ENCODE data around the gene SMYD3.

The SMYD3 gene

DNA sequence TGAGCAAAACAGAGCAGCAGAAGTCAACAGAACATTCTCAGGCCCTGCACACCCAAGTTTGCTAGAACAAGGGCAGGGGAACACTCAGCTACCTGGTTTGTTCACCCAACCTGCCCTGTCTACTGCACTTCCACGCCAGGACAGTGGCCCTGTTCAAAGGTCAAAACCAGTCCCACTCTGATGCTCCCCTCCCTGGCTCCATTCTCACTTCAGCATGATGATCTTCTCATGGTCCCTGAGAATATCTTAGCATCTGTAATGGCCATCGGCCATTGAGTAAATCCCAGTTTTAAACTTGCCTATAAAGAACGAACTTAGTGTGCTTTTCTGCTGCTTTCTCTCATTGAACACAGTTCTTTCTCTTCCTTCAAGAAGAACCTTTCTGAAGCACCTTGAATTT is 293.6 kb downstream of the SMYD3 start:
- no peak for DNase-seq (ENCODE audit: low spot score)

DNA sequence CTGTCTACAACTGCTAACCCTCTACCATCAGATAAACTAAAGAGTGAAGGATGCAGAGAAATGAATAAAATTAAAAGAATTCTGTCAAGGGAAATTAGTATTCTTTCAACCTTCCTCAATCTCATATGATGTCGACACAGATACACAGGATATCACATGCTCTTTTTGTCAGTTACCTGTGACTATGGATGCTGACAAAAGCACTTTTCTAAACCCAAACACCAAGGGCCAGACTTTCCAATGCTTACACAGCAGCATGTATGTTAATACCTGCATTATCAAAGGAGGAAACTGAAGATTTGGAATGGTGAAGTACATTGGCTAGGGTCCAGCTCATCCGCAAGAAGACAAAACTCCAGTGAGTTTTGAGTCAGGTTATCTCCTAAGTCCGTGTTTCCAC is 294.0 kb downstream of the SMYD3 start:
- DNase-seq (ENCODE audit: low spot score) = no peak

DNA sequence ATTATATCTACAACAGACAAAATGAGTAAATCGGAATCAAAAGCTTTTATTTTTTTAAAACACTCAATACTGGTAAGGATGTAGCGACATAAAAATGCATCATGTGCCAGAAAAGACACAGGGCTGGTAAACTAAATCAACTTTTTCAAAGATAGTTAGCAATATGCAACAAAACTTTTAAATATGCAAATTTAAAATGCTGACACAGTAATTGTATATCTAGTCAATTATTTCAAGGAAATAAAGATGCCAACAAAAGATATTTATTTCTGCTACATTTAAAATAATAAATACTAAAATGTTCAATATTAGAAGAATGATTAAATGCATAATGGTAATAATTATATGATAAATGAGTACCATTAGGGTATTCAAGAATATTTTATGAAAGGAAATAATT is 295.1 kb downstream of the SMYD3 start:
- DNase-seq (ENCODE audit: low spot score) = no peak

DNA sequence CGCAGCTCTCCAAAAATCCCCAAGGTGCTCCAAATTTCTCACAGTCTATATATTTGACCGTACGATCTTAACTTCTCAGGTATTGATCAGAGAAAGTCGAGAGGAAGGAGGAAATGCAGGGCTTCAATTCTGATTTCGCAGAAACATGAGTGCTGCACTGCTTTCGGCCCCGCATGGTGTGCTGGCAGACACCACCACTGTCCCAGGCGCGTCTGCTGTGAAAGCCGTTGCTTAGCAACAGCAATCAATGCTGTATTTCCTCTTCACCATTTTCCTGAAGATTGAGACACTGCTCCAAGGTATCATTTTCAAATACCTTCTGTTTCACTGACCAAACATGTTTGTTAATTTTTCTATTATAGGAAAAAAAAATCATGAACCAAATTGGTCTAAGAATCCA is 296.3 kb downstream of the SMYD3 start:
- DNase-seq (ENCODE audit: low spot score) = no peak

DNA sequence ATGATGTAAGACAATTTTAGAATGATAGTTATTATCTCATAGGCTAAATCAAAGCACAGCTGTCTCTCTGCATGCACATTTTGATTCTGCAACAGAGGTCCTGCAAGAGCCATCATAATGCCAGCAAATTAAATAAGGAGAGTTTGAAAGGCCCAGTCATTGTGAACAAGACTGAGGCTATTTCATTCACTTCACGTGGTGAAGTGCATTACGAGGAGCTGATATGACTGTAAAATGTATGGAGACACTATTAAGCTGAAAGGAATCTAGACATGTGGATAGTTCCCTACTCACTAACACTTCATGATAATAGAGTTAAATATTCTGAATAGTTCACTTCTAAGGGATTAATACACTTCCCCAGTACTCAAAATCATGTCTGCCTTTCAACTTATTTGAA is 299.0 kb downstream of the SMYD3 start:
- DNase-seq (ENCODE audit: low spot score) = no peak

DNA sequence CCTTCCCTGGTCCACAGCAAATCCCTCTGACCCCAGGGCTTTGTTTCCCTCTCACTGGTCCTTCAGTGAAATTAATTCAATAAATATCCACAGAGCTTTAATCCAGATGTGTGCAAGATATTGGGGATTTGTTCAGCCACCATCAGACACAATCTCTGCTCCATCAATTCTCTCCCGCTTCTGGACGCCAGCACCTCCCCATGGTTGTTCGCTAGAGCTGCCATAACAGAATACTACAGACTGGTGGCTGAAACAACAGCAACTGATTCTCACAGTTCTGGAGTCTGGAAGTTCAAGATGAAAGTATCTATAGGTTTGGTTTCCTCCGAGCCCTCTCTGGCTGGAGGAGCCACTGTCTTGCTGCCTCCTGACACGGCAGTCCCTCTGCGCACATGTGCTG is 303.9 kb downstream of the SMYD3 start:
- DNase-seq (ENCODE audit: low spot score) = no peak

DNA sequence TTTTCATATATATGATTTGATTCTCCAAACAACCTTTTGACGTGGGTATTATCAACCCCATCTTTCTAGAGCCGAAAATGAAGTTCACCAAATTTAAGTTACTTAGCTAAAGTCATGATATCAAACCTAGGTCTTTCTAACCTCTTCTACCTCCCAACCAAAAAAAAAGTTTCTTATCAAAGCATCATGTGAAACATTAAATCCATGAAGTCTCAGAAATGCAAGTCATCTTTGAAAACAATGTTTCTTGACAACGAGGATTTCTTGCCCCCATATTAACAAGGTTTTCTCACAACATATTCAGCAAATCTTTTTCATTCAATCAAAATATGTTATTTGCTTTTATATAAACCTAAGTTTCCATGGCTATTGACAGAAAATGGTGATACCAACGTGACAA is 306.3 kb downstream of the SMYD3 start:
- DNase-seq (ENCODE audit: low spot score) = no peak

DNA sequence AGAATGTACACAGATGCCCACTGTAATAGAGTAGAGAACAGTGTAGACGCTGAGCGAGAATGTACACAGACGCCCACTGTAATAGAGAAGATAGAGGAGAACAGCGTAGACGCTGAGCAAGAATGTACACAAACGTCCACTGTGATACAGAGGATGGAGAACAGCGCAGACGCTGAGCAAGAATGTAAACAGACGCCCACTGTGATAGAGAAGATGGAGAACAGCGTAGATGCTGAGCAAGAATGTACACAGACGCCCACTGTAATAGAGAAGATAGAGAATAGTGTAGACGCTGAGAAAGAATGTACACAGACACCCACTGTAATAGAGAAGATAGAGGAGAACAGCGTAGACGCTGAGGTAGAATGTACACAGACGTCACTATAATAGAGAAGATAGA is 306.9 kb downstream of the SMYD3 start:
- no peak for DNase-seq (ENCODE audit: low spot score)

DNA sequence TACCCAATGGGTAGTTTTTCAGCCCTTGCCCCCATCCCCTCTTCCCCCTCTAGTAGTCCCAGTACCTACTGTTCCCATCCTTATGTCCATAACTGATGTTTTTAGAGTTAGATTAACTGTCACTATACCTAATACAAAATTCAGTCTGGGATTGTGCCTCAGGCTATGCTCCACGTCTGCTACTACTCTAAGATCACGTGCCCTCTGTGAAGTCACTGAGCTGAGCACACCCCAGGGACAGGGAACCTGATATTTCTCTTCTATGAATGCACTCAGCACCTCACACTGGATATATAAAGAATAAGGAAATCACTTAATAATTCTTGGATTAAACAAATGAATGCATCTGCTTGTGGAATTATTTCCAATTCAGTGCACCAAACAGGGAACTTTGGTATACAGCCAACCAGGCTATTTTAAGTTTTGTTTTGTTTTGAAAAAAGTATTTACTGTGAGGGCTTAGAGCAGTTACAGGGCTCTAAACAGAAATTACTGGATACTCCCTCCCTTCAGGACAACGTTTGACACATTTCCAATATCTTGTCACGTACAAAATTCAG is 307.9 kb downstream of the SMYD3 start:
- no peak for DNase-seq (ENCODE audit: low spot score)

DNA sequence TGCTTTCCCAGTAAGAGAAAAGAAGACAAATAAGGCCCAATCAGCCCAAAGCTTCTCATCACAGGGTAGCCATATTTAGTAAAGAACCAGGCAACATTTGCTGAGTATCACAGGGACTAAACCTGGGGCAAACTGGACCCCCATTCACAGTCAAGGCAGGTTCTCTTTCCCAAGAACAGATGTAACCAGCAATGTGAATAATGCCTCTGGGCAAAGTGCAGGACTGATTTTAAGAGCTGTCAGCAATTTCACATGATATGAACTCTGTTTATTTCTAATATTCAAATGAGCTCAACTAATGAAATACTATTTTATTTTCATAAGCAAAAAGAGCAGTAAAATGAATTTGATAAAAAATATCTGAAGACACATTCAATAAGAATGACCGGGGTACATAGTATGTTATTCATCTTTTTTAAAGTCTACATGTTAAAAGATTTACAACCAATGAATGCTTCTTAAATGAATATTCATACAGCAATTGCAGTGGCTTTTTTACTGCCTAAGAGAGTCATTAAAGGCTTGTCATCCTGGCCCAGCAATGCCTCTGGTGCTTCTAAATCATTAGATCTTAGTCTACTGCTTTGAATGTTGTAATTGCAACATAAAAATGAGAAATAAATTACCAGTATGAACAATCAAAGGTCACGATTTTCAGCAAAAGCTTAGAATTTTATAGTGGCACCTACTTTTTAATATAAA is 308.8 kb downstream of the SMYD3 start:
- no peak for DNase-seq (ENCODE audit: low spot score)

DNA sequence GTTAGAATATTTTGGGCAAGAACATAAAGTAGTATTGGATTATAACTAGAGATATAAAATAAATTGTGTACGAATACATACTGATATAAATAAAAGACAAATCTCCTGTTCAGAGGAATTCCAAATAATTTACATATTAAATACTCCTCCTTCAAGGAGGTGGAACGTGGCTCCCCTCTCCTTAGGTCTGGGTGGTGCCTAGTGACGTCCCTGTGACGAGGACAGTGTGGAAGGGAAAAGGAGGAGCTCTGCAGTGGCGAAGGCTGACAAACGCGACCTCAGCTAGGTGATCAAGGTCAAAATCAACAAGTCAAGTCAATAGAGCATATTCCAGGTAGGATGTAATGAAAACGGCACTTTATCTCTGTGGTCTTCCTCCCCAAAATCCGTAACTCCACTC is 310.0 kb downstream of the SMYD3 start:
- DNase-seq (ENCODE audit: low spot score) = no peak

DNA sequence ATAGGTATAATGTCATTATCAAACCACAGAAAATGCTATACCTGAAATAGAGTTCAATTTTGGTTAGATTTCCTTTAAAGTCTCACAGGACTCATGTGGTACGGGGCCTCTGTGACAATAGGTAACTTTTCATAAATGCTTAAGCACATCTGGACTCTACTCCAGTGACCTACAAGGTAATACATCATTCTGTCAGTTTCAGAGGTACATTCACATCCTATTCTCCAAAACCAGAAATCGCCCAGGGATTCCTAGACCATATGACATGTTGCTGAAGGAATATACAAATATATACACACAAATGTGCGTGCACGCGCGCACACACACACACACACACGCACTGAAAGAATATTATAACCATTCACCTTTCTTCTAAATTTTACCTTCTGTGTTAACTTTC is 311.8 kb downstream of the SMYD3 start:
- DNase-seq (ENCODE audit: low spot score) = no peak

DNA sequence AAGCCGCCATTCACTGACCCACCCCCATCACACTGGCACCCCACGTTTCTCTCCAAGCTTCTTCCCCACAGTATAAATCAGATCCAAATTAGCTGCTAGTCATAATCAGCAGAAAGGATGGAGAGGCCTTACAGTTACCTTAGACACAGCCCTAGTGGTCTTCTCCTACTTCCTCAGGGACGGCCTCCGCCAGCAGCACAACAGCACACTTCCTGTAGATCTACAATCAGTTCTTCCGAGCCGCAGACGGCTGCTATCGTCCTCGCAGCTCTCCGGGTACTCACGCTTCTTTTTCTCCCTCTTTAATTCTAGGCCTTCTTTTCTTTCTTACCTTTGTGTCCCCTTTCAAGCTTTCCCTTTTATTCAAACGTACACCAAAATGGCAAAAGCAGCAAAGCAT is 313.5 kb downstream of the SMYD3 start:
- no peak for DNase-seq (ENCODE audit: low spot score)

DNA sequence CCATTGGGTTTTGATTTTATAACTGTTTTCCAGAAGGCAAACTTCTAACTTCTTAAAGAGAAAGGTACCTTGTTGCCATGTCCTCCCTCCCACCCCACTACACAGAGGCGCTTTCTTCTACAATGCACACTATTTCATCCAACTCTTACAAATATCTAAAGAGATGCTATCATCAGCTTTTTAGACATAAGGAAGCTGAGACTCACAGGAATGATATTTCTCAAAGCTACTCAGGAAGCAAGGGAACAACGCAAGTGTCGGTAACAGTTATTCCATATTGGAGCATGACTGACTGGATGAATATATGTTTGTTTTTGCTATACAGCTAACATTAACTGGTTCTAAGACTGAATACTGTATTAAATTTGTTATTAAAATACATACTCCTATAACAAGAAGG is 318.0 kb downstream of the SMYD3 start:
- DNase-seq (ENCODE audit: low spot score) = no peak

DNA sequence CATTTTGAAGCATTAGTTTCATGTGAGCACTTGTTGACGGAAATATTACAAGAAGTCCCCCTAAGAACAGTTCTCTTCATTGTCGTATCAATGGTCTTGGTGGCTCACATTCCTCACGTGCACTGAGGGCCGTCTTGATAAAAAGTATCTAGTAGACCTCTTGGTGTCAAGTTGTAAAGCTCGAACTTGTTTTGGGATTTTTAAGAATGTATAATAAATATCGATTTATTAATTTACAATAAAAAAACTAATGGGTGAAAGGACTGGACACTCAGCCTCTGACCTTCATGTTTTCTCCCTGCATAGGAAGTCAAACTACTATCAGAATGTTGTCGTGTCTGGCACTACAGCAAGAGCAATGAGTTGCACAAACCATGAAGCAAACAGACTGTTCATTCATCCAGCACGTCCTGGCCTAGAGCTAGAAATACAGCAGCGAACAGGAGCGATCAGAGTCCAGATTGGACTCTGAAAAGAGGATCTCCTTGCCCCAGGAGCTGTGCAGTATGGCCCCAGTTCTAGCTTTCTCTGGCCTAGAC is 319.2 kb downstream of the SMYD3 start:
- DNase-seq (ENCODE audit: low spot score) = no peak

DNA sequence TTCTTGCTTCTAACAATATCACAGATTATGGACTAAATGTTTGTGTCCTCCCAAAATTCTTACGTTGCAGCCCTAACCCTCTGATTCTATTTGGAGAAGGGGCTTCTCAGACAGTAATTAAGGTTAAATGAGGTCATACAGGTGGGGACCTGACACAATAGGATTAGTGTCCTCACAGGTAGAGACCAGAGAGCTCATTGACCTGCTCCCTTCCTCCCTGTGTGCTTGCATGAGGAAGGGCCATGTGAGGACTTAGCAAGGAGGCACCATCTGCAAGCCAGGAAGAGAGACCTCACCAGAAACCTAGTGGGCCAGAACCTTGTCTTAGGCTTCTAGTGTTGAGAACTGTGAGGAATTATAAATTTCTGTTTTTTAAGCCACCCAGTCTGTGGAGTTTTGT is 322.6 kb downstream of the SMYD3 start:
- DNase-seq (ENCODE audit: low spot score) = no peak

DNA sequence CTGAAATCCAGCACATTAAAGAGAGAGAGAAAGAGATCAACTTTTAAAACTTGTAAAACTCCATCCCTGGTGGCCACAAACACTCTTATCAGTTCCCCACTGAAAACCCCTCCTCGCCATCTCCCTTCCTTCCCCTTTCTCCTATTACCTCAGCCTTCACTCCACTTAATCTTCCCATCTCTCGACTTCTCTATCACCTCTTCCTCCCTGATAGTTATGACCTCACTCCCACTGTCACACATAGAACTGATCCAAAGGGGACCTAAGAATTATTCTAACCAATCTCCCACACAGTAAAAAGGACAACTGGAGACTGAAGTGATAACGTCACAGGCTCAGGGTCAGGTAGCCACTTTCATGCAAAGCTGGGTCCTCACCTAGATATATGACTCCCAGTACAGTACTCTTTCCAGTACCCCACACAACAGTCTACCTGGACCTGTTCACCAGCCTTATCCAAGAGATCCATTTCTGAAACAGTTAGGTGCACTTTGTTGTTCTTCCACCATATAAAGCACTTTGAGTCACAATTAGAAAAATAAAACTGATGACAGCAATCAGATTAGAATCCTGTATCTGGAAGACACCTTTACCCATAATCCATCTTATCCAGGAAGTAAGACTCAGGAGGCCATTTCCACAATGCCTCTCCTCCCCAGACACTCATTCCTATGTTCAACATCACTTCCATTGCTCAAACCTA is 324.8 kb downstream of the SMYD3 start:
- no peak for DNase-seq (ENCODE audit: low spot score)

DNA sequence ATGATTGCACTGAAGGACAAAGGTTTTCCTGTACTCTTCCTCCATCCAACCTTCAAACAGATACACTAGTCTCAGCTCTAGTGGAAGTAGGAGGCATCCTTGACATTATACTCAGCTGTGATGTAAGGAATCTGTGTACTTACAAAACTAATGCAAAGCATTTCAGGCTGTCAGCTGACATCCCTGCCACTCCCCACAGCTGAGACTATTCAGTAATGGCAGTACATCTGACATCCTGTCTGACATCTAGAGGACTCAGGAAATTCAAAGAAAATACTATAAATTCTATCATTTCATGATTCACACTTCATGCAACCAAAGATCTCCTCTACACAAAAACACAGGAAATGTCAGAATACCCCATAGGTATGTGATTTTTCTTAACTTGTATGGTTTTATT is 325.8 kb downstream of the SMYD3 start:
- DNase-seq (ENCODE audit: low spot score) = no peak

DNA sequence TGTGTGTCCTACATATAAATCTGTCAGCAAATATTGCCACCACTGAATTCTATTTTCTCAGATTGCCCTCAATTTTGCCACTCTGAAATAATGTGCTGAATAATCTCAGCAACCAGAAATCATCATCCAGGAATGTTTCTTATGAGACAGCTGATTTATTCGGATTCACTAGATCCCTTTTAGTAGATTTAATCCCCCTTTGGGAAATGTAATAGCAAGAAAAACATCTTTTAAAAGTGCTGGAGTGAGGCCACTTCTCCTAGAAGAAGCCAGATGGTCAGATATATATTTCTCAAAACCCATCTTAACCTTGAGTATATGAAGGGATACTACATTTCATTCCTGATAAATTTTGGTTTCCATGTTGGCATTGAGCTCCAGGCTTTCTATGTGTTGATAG is 327.7 kb downstream of the SMYD3 start:
- no peak for DNase-seq (ENCODE audit: low spot score)

DNA sequence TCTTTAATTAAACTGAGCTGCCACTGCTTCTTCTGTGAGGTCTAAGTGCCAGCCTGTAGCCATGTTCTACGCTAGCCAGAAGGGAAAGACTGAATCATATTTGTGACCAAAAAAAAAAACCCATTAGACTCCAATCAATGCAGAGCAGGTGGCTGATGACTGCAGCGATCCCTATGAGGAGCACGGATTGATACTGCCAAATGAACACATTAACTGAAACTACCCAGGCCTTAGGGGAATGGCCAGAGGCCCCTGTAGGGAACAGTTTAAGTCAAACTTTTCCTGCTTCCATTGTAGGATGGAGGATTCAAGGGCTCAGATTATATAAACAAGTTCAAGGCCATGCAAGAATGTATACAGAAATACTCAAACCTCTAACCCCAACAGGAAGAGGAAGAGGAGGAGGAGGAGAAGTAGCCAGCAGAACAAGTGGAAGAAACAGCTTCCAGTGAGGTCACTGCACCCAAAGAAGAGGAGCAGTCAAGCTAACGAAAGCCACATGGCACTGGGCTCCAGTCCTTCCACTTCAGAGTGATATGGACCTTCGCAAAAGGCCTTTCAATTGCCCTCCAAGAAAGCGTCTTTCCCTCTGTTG is 328.3 kb downstream of the SMYD3 start:
- no peak for DNase-seq (ENCODE audit: low spot score)

DNA sequence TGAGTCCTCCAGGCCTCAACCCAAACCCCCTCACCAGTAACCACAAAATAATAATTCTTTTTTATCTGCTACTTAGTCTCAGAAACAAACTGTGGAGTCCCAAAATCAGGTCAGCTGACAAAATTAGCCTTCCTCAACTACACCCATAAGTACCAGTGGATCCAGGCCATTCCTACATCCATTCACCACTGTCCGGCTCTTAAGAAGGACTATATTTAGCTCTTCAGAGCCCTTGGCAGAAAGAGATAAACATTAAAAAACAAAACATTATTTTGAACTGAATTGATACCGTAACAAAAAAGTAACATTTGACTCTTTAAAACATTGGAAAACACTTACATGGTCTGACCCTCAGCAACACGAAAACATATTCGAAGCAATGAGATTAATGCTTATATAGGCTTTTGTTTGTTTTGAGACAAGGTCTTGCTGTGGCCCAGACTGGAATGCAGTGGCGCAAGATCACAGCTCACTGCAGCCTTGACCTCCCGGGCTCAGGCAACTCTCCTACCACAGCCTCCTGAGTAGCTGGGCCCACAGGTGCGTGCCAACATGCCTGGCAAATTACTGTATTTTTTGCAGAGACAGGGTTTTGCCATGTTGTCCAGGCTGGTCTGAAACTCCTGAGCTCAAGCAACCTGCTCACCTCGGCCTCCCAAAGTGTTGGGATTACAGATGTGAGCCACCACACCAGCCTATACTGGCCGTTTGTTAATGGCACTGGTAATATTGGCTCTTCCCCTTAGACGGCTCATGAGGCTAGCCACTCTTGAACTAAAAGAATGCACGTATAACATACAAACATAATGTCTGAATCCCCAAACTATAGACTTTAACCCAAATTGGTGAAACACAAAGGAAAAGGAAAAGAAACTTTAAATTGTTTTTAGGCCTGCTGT is 330.7 kb downstream of the SMYD3 start:
- no peak for DNase-seq (ENCODE audit: low spot score)

Measured in AG08396 (cell line).